Common myeloid progenitor, CD34-positive (primary cell): Measurements from ENCODE around the gene BRIX1.

Experiments used
- CTCF ChIA-PET: fragments of 350-600 bp; sonication (Branson Sonifier 250); formaldehyde crosslinking; loops from one replicate; lab custom pipeline; 2021; ENCODE audit warnings: antibody characterized with exemption; lab: Charles Lee
- POLR2A ChIA-PET: fragments of 350-600 bp; sonication (Branson Sonifier 250); formaldehyde crosslinking; loops from one replicate; lab custom pipeline; 2021; ENCODE audit warnings: antibody characterized with exemption; lab: Charles Lee
- DNase-seq, 3 donors: peaks; one replicate each; pipeline versions ENCODE4 v3.0.0 to v3.0.0-alpha.2; 2013
- H3K27ac ChIP-seq, 2 experiments: 1 replicate in 1 of 2; 2 replicates in 1 of 2; pipeline ENCODE4 v1.7.0; 2013; ENCODE audit warnings: inconsistent platforms in 2 of 2, low read length in 2 of 2, mild to moderate bottlenecking in 2 of 2, low read depth in 1 of 2, moderate library complexity in 1 of 2; ENCODE audit not compliant: severe bottlenecking in 2 of 2, insufficient read depth in 1 of 2, poor library complexity in 1 of 2
- H3K27me3 ChIP-seq, 5 experiments: replicated peaks in 2 of 5; 1 replicate in 3 of 5; 2 replicates in 2 of 5; pipeline versions ENCODE4 v1.6.1 to v1.7.0; 2013; ENCODE audit warnings: low read length in 4 of 5, mild to moderate bottlenecking in 2 of 5, moderate library complexity in 2 of 5, inconsistent platforms in 1 of 5; ENCODE audit not compliant: insufficient read depth in 5 of 5, control insufficient read depth in 4 of 5
- H3K36me3 ChIP-seq, 4 experiments: 1 replicate in 2 of 4; 2 replicates in 2 of 4; pipeline versions ENCODE4 v1.6.1 to v1.7.0; 2013; ENCODE audit warnings: low read length in 3 of 4, control low read depth in 1 of 4, mild to moderate bottlenecking in 1 of 4; ENCODE audit not compliant: control insufficient read depth in 4 of 4, insufficient read depth in 4 of 4
- H3K4me1 ChIP-seq, 4 experiments: 1 replicate in 3 of 4; 2 replicates in 1 of 4; pipeline versions ENCODE4 v1.6.1 to v1.7.1; 2013; ENCODE audit warnings: low read length in 3 of 4, mild to moderate bottlenecking in 3 of 4, control low read depth in 1 of 4, inconsistent platforms in 1 of 4, moderate library complexity in 1 of 4; ENCODE audit not compliant: control insufficient read depth in 4 of 4, insufficient read depth in 4 of 4; ENCODE audit errors: control extremely low read depth in 1 of 4
- H3K4me3 ChIP-seq, 7 experiments: 1 replicate in 4 of 7; 2 replicates in 3 of 7; pipeline versions ENCODE4 v1.5.1 to v1.7.0; 2013; ENCODE audit warnings: mild to moderate bottlenecking in 7 of 7, low read length in 6 of 7, moderate library complexity in 6 of 7, inconsistent platforms in 2 of 7, low read depth in 2 of 7, control low read depth in 1 of 7; ENCODE audit not compliant: insufficient read depth in 4 of 7, control insufficient read depth in 1 of 7; ENCODE audit errors: extremely low read depth in 1 of 7
- H3K9me3 ChIP-seq, 5 experiments: 1 replicate in 4 of 5; 2 replicates in 1 of 5; pipeline versions ENCODE4 v1.6.1 to v1.7.1; 2013; ENCODE audit warnings: low read length in 4 of 5, mild to moderate bottlenecking in 2 of 5, inconsistent platforms in 1 of 5, low read depth in 1 of 5, moderate library complexity in 1 of 5; ENCODE audit not compliant: control insufficient read depth in 4 of 5, insufficient read depth in 2 of 5; ENCODE audit errors: control extremely low read depth in 1 of 5
- WGBS: methylation state at CpG from one replicate; pipeline ENCODE4 v1.1.5; 2013; ENCODE audit not compliant: insufficient coverage; 5-methylcytosine and 5-hydroxymethylcytosine counted together

The BRIX1 gene

DNA sequence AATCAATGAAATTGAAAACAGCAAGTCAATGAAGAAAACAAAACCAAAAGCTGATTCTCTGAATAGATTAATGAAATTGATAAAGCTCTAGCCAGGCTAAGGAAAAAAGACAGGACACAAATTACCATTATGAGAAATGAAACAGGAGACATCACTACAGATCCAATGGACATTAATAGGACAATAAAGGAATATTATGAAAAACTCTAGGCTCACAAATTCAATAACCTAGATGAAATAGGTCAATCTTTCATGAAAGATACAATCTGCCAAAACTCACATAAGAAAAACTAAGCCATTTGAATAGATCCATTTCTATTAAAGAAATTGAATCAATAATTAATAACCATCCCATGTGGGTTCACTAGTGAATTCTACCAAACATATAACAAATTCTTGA lies 39.2 kb upstream of the BRIX1 start:
- H3K27me3 ChIP-seq = no peaks in the 10 kb centered on the region

GRCh38 chr5:34881246-34881645 lies 34.3 kb upstream of the BRIX1 start:
- no peak for DNase-seq
- H3K27ac ChIP-seq = no peak overlapping the region
- no peaks in the 10 kb centered on the region for H3K27me3 ChIP-seq
- H3K36me3 ChIP-seq = no peaks in the 10 kb centered on the region
- H3K9me3 ChIP-seq = peaks cover 0 to 4% (median 0%) of the 10 kb centered on the region in 5 experiments
- no peak overlapping the region for H3K4me3 ChIP-seq
- ChIA-PET CTCF (interaction anchor here (1.2 to 2.2 kb wide), 2 partner anchors 12 to 17 kb away, joined by 3 to 7 read pairs; no protein-coding TSS in a partner anchor), POLR2A (no interaction called here)
- H3K4me1 ChIP-seq = no peaks in the 10 kb centered on the region

More for the DNA sequence above, 39.2 kb upstream of the BRIX1 start:
- ChIA-PET POLR2A (no interaction called here), CTCF (no interaction called here)
- DNase-seq = peak in 1 of 3 donors; percentile 4
- H3K27ac ChIP-seq = no peak overlapping the region
- peaks cover 0 to 8% (median 0%) of the 10 kb centered on the region in 5 experiments for H3K9me3 ChIP-seq
- no peak overlapping the region for H3K4me3 ChIP-seq
- no peaks in the 10 kb centered on the region for H3K4me1 ChIP-seq
- no peaks in the 10 kb centered on the region for H3K36me3 ChIP-seq

GRCh38 chr5:34886392-34887119 lies 29.0 kb upstream of the BRIX1 start:
- H3K4me1 ChIP-seq = no peaks in the 10 kb centered on the region
- CTCF ChIA-PET = interaction anchor here (1.3 to 2.7 kb wide), 3 partner anchors 10 to 13 kb away, joined by 4 to 13 read pairs (median 5); no protein-coding TSS in a partner anchor
- no peaks in the 10 kb centered on the region for H3K27me3 ChIP-seq
- WGBS = no CpG with 5 or more reads among the region's 3 CpGs
- no peak for DNase-seq
- H3K27ac ChIP-seq = no peak overlapping the region
- no peaks in the 10 kb centered on the region for H3K9me3 ChIP-seq
- H3K36me3 ChIP-seq = no peaks in the 10 kb centered on the region
- H3K4me3 ChIP-seq = no peak overlapping the region
- POLR2A ChIA-PET = no interaction called here

DNA sequence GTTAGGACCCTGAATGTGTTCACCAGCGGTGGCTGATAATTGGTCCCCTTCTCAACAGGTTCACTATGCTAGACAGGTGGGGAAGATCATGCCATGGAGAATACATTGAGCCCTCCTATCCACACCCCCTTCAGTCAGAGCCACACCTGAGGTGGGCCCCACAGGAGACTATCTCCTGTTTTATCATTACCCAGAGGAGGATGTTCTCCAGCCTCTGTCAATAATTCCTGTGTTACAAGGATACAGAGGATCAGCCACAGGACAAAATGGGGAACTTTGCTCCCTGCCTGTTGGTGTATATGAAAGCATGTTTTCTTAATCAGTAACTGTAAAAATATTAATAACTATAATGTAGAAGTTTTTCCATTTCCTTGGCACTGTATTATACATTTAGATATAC lies 26.1 kb upstream of the BRIX1 start:
- DNase-seq = no peak
- Histone ChIP-seq H3K27me3 (no peaks in the 10 kb centered on the region), H3K27ac (no peak overlapping the region), H3K4me1 (no peaks in the 10 kb centered on the region), H3K9me3 (no peaks in the 10 kb centered on the region), H3K4me3 (no peak overlapping the region), H3K36me3 (no peaks in the 10 kb centered on the region)
- ChIA-PET POLR2A (no interaction called here), CTCF (interaction anchor here (1.8 kb wide), 1 partner anchor 9 kb away, joined by 8 read pairs; no protein-coding TSS in a partner anchor)
- 100% methylated on average over 1 of the region's 1 CpG for WGBS

DNA sequence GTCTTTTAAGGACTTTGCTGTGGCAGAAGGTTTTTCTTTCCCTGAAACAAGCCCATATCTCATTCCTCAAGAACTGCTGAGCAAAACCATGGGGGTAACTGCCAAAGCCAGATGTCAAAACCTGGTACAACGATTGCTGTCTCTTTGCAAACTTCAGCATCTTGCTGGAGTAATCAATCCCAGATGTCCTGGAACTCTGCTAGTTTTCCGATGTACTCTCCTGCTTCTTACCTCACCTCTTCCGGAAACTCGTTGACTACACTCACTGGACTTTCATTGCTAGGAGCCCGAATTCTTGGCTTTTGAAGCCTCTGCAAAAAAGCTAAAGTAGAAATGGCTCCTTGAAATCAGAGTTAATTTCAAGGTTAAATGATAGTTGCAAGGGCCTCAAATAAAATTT lies 23.5 kb upstream of the BRIX1 start:
- ChIA-PET POLR2A (no interaction called here), CTCF (interaction anchor here (1.5 kb wide), 1 partner anchor 32 kb away, joined by 3 read pairs; no protein-coding TSS in a partner anchor)
- Histone ChIP-seq H3K4me1 (no peaks in the 10 kb centered on the region), H3K27ac (no peak overlapping the region), H3K27me3 (no peaks in the 10 kb centered on the region), H3K4me3 (no peak overlapping the region), H3K9me3 (no peaks in the 10 kb centered on the region), H3K36me3 (no peaks in the 10 kb centered on the region)
- DNase-seq = no peak
- 94% methylated on average over 5 of the region's 5 CpGs for WGBS

GRCh38 chr5:34892414-34892813 lies 23.1 kb upstream of the BRIX1 start:
- ChIA-PET POLR2A (no interaction called here), CTCF (interaction anchor here (1.3 to 1.5 kb wide), 3 partner anchors 15 to 371 kb away, joined by 3 read pairs; no protein-coding TSS in a partner anchor)
- 87% methylated on average over 5 of the region's 6 CpGs for whole genome bisulfite sequencing

DNA sequence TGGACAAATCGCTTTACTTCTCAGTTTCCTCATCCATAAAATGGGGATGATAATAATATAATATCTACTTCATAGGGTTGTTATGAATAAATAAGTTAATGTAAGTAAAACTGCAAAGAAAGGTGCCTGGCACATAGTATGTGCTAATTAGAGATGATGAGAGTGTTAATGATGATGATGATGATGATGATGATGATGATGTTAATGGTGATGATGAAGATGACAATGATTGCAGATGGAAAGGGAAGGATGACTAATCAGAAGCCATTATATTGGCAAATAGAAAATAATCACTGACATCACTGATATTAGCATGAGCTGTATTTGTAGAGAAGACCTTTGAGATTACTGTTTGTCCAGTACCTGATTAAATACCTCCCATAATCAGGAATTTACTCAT lies 20.8 kb upstream of the BRIX1 start:
- Histone ChIP-seq H3K9me3 (no peaks in the 10 kb centered on the region), H3K4me3 (no peak overlapping the region), H3K4me1 (no peaks in the 10 kb centered on the region), H3K27ac (no peak overlapping the region), H3K36me3 (no peaks in the 10 kb centered on the region), H3K27me3 (no peaks in the 10 kb centered on the region)
- DNase-seq = no peak
- no CpG with 5 or more reads among the region's 1 CpG for WGBS
- POLR2A ChIA-PET = no interaction called here
- CTCF ChIA-PET = interaction anchor here (1.1 to 1.7 kb wide), 2 partner anchors 398 to 406 kb away, joined by 3 read pairs; no protein-coding TSS in a partner anchor

More at GRCh38 chr5:34892414-34892813, 23.1 kb upstream of the BRIX1 start:
- H3K4me3 ChIP-seq = no peak overlapping the region
- no peaks in the 10 kb centered on the region for H3K36me3 ChIP-seq
- no peaks in the 10 kb centered on the region for H3K27me3 ChIP-seq
- no peak for DNase-seq
- H3K4me1 ChIP-seq = no peaks in the 10 kb centered on the region
- H3K9me3 ChIP-seq = no peaks in the 10 kb centered on the region
- H3K27ac ChIP-seq = no peak overlapping the region
